Measurements from ENCODE around the gene TMEM132D. TPM values are rescaled to one million over a fixed set of nuclear protein-coding genes. Genes with fewer than 3 reads are reported as not detected.

TMEM132D gene
- total RNA-seq, 1 experiment from 2014 or later, result not detected

DNA sequence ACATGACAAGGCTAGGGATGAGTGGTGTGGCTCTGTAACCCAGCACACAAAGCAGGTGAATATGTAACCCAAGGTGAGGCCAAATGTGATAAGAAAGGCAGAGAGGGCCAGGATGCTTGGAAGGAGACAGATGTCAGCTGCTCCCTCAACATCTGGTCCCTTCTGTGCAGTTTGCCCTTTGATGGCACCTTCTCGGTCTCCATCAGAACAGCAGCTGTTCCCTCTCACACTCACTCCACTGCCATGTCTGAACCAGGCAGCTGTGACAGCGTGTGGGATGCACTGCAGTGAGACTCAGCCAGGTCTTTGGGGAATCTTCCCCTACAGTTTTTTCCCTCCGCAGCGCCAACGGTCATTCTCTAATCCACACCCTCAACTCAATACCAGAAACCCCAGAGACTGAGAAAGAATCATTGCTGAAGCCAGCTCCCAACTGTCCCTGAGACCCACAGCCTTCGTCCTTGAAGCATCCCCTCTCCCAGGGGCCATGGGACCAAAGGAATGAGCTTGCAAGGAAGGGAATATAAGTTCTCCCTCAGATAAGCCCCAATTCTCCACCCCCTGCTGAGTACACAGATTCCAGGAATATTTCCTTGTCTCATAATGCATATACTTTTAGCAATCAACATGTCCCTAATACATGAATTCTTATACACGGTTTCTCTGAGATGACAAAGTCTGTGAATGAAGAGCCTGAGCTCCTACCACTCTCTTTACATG lies 820.5 kb downstream of the TMEM132D start:
- no peaks in the 10 kb centered on the region for H3K79me2 ChIP-seq (ENCODE audit: low read length)
- H3K4me2 ChIP-seq (ENCODE audit: low read depth, low read length, poor library complexity, severe bottlenecking), result no peak overlapping the region
- H3K4me3 ChIP-seq (ENCODE audit: low read length), result no peak overlapping the region
- H4K20me1 ChIP-seq (ENCODE audit: insufficient read depth, low read depth, low read length), result no peaks in the 10 kb centered on the region
- no peaks in the 10 kb centered on the region for H3K9me2 ChIP-seq (replicated peaks; ENCODE audit: insufficient read depth, low read length)
- H3K27me3 ChIP-seq (ENCODE audit: low read length), result no peaks in the 10 kb centered on the region
- no peaks in the 10 kb centered on the region for H3K9me3 ChIP-seq (ENCODE audit: low read length)
- H3K4me1 ChIP-seq (ENCODE audit: low read length), result no peaks in the 10 kb centered on the region
- H2AFZ ChIP-seq (ENCODE audit: low read length), result no peak overlapping the region
- no peaks in the 10 kb centered on the region for H3K36me3 ChIP-seq (ENCODE audit: insufficient read depth, low read length)
- no peak for DNase-seq
- H3K9ac ChIP-seq (ENCODE audit: low read length), result no peak overlapping the region
- no peak overlapping the region for H3K27ac ChIP-seq (ENCODE audit: low read length)

DNA sequence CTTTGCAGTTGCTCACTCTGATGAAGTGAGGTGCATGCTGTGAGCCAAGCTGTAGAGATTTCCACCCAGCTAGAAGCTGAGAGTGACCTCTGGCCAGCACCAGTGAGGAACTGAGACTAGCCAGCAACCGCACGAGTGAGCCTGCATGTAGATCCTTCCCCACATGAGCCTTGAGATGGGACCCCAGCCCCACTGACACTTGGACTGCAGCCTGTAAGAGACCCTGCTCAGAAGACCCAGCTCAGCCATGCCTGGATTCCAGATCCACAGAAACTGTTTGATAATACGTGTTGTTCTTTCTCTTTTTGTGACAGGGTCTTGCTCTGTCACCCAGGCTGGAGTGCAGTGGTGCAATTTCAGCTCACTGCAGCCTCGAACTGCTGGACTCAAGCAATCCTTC lies 821.4 kb downstream of the TMEM132D start:
- no peak overlapping the region for H3K9ac ChIP-seq (ENCODE audit: low read length)
- H2AFZ ChIP-seq (ENCODE audit: low read length), result no peak overlapping the region
- H3K27ac ChIP-seq (ENCODE audit: low read length), result no peak overlapping the region
- H3K9me2 ChIP-seq (replicated peaks; ENCODE audit: insufficient read depth, low read length), result no peaks in the 10 kb centered on the region
- H3K9me3 ChIP-seq (ENCODE audit: low read length), result no peaks in the 10 kb centered on the region
- no peaks in the 10 kb centered on the region for H3K36me3 ChIP-seq (ENCODE audit: insufficient read depth, low read length)
- no peak overlapping the region for H3K4me2 ChIP-seq (ENCODE audit: low read depth, low read length, poor library complexity, severe bottlenecking)
- no peaks in the 10 kb centered on the region for H3K4me1 ChIP-seq (ENCODE audit: low read length)
- H4K20me1 ChIP-seq (ENCODE audit: insufficient read depth, low read depth, low read length), result no peaks in the 10 kb centered on the region
- H3K4me3 ChIP-seq (ENCODE audit: low read length), result no peak overlapping the region
- no peaks in the 10 kb centered on the region for H3K27me3 ChIP-seq (ENCODE audit: low read length)
- DNase-seq, result no peak
- no peaks in the 10 kb centered on the region for H3K79me2 ChIP-seq (ENCODE audit: low read length)

DNA sequence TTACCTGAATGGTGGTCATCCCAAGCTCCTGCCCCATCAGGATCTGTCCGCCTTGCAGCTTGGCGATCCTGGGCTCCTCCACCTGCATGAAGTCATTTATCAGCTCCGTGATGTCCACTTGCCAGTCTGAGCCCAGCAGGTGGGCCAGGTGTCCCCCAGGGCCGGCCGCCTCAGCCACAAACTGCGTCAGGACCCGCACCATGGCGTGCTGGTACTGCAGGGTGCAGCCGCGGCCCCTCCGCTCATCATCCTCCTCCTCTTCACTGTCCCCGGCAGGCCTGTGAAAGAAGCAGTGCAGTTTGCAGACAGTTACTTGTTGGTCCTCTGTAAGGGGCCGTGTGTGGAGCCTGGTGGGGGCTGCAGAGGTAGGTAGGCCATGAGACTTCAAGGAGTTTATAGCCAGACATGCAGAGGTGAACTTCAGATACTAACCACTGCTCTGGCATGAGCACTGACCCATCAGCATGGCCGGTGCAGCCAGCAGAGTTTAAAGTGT lies 822.0 kb downstream of the TMEM132D start:
- Histone ChIP-seq H3K9ac (ENCODE audit: low read length) (no peak overlapping the region), H3K4me3 (ENCODE audit: low read length) (no peak overlapping the region), H4K20me1 (ENCODE audit: insufficient read depth, low read depth, low read length) (no peaks in the 10 kb centered on the region), H3K36me3 (ENCODE audit: insufficient read depth, low read length) (no peaks in the 10 kb centered on the region), H2AFZ (ENCODE audit: low read length) (no peak overlapping the region), H3K9me2 (replicated peaks; ENCODE audit: insufficient read depth, low read length) (no peaks in the 10 kb centered on the region), H3K4me1 (ENCODE audit: low read length) (no peaks in the 10 kb centered on the region), H3K9me3 (ENCODE audit: low read length) (no peaks in the 10 kb centered on the region), H3K79me2 (ENCODE audit: low read length) (no peaks in the 10 kb centered on the region), H3K27me3 (ENCODE audit: low read length) (no peaks in the 10 kb centered on the region), H3K4me2 (ENCODE audit: low read depth, low read length, poor library complexity, severe bottlenecking) (no peak overlapping the region), H3K27ac (ENCODE audit: low read length) (no peak overlapping the region)
- no peak for DNase-seq

DNA sequence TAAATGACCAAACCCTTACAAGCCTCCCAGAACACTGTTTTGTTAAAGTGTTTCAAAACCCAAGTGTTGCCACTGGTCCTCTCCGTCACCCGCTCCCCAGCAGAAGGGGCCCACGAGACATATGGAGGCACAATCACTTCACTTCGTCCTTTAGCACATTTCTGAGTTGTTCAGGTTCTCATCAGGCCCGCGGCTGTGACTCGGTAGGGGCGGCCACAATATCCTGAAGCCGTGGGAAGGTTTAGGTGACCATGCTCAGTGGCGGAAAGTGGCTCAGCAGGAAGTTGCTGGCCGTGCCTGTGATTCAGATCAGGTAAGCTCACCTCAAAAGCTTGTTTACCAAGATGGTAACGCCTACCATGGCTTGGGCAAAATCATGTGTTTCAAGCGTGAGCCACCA lies 823.0 kb downstream of the TMEM132D start:
- H3K9ac ChIP-seq (ENCODE audit: low read length), result no peak overlapping the region
- no peak overlapping the region for H3K27ac ChIP-seq (ENCODE audit: low read length)

DNA sequence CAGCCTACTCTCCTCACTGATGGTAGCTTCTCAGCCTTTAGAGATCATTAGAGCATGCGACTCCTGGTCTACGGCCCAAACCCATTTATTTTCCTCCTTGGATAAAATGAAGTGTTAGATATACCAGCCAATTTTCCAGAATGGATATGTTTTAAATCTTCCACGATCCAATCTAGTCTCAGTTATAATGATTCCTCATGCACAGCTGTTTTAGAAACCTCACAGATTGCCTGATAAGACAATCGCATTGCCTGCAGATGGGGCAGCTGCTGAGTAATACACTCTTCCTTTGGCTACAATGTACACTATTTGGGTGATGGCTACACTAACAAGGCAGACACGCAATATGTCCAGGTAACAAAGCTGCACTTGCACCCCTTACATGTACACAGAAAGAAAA lies 823.4 kb downstream of the TMEM132D start:
- Histone ChIP-seq H2AFZ (ENCODE audit: low read length) (no peak overlapping the region), H3K9ac (ENCODE audit: low read length) (no peak overlapping the region), H3K4me2 (ENCODE audit: low read depth, low read length, poor library complexity, severe bottlenecking) (no peak overlapping the region), H3K27ac (ENCODE audit: low read length) (no peak overlapping the region), H3K4me3 (ENCODE audit: low read length) (no peak overlapping the region), H4K20me1 (ENCODE audit: insufficient read depth, low read depth, low read length) (no peaks in the 10 kb centered on the region), H3K27me3 (ENCODE audit: low read length) (no peaks in the 10 kb centered on the region), H3K9me2 (replicated peaks; ENCODE audit: insufficient read depth, low read length) (no peaks in the 10 kb centered on the region), H3K9me3 (ENCODE audit: low read length) (no peaks in the 10 kb centered on the region), H3K4me1 (ENCODE audit: low read length) (no peaks in the 10 kb centered on the region), H3K36me3 (ENCODE audit: insufficient read depth, low read length) (no peaks in the 10 kb centered on the region), H3K79me2 (ENCODE audit: low read length) (no peaks in the 10 kb centered on the region)
- no peak for DNase-seq

More for the DNA sequence above, 823.0 kb downstream of the TMEM132D start:
- no peak for DNase-seq
- Histone ChIP-seq H4K20me1 (ENCODE audit: insufficient read depth, low read depth, low read length) (no peaks in the 10 kb centered on the region), H3K36me3 (ENCODE audit: insufficient read depth, low read length) (no peaks in the 10 kb centered on the region), H3K9me3 (ENCODE audit: low read length) (no peaks in the 10 kb centered on the region), H3K27me3 (ENCODE audit: low read length) (no peaks in the 10 kb centered on the region), H2AFZ (ENCODE audit: low read length) (no peak overlapping the region), H3K9me2 (replicated peaks; ENCODE audit: insufficient read depth, low read length) (no peaks in the 10 kb centered on the region), H3K4me2 (ENCODE audit: low read depth, low read length, poor library complexity, severe bottlenecking) (no peak overlapping the region), H3K79me2 (ENCODE audit: low read length) (no peaks in the 10 kb centered on the region), H3K4me1 (ENCODE audit: low read length) (no peaks in the 10 kb centered on the region), H3K4me3 (ENCODE audit: low read length) (no peak overlapping the region)

- Histone ChIP-seq H3K9me2 (replicated peaks; ENCODE audit: insufficient read depth, low read length) (no peaks in the 10 kb centered on the region), H3K27ac (ENCODE audit: low read length) (no peak overlapping the region), H2AFZ (ENCODE audit: low read length) (no peak overlapping the region), H3K9ac (ENCODE audit: low read length) (no peak overlapping the region), H3K9me3 (ENCODE audit: low read length) (no peaks in the 10 kb centered on the region), H3K36me3 (ENCODE audit: insufficient read depth, low read length) (no peaks in the 10 kb centered on the region), H3K27me3 (ENCODE audit: low read length) (no peaks in the 10 kb centered on the region), H3K4me1 (ENCODE audit: low read length) (no peaks in the 10 kb centered on the region), H3K4me3 (ENCODE audit: low read length) (no peak overlapping the region), H3K79me2 (ENCODE audit: low read length) (no peaks in the 10 kb centered on the region), H3K4me2 (ENCODE audit: low read depth, low read length, poor library complexity, severe bottlenecking) (no peak overlapping the region), H4K20me1 (ENCODE audit: insufficient read depth, low read depth, low read length) (no peaks in the 10 kb centered on the region)
- DNase-seq, result no peak
Observed at GRCh38 chr12:129079719-129080118, 824.1 kb downstream of the TMEM132D start.

DNA sequence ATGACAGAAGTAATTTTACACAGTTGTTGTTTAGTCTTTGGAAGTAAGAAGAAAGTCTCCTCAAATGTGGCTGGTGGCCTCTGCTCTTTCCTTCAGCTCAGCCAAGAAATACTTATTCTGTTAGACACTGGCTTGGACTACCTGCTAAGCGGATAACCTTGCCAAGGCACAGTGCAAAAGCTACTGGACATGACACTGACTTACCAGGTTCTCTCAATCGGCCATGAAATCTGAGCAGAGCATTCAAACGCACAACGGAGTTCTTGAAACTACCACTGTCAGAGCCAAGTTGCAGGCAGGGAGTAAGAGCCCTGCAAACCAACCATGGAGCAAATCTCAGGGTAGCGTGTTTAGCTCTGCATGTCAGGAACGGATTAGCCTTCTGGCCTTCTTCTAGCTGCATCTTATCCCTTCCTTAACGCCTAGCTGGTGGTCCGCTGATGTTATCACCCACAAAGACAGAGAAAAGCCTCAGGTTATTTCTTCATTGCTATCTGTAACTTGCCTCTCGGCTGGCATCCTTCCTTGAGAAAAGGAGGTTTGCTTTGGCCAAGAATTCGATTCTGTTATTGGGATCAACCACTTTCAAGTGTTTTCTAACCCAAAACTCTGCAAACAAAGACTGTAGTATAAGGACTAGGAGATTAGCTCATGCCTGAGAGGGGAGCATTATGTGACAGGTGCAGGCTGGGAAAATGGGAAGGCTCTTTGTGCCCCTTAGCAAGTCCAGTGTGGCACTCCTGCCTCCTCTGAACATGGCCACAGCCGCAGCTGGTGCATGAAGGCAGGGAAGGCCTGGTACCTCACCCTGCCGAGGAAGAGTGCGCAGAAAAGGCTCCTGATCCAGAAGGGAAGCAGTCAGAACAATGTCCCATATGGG lies 827.1 kb downstream of the TMEM132D start:
- Histone ChIP-seq H3K4me1 (ENCODE audit: low read length) (no peaks in the 10 kb centered on the region), H3K4me3 (ENCODE audit: low read length) (no peak overlapping the region), H3K27me3 (ENCODE audit: low read length) (no peaks in the 10 kb centered on the region), H3K9me2 (replicated peaks; ENCODE audit: insufficient read depth, low read length) (no peaks in the 10 kb centered on the region), H3K79me2 (ENCODE audit: low read length) (no peaks in the 10 kb centered on the region), H3K9me3 (ENCODE audit: low read length) (no peaks in the 10 kb centered on the region), H3K4me2 (ENCODE audit: low read depth, low read length, poor library complexity, severe bottlenecking) (no peak overlapping the region), H3K27ac (ENCODE audit: low read length) (no peak overlapping the region), H4K20me1 (ENCODE audit: insufficient read depth, low read depth, low read length) (no peaks in the 10 kb centered on the region), H3K36me3 (ENCODE audit: insufficient read depth, low read length) (no peaks in the 10 kb centered on the region), H2AFZ (ENCODE audit: low read length) (no peak overlapping the region), H3K9ac (ENCODE audit: low read length) (no peak overlapping the region)
- no peak for DNase-seq

DNA sequence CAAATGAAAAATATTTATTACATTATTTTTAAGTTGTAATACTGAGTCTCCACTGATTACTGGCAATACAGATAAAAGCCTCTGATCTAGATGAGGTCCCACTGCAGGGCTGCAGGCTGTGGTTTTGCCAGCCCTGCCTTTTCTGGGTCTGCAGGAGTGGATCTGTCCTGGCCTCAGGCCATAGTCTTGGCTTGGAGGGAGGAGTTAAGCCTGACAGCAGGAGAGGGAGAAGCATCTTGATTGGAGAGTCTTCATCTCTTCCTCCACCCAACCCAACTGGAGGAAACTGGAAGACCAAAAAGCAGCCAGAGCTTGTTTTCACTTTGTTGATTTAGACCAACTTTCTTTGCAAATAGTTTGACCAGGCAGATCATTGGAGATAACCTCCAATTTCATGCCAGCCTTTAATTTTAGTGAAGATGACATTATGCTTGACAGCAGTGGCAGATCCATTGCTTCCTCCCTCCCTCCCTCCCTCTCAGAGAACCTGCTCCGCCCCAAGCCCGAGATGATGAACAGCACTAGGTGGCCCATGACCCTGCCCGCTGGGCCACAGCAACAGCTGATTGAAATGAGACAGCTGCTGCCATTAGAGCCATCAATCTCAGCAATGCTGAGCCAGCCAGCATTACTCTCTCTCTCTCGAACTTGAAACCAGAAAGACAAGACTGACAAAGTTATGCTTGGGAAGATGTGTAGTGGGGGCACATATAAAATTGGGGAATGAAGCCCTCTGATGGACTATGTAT lies 828.2 kb downstream of the TMEM132D start:
- H3K4me3 ChIP-seq (ENCODE audit: low read length), result no peak overlapping the region
- no peak overlapping the region for H3K4me2 ChIP-seq (ENCODE audit: low read depth, low read length, poor library complexity, severe bottlenecking)
- no peaks in the 10 kb centered on the region for H3K9me3 ChIP-seq (ENCODE audit: low read length)
- DNase-seq, result no peak
- no peak overlapping the region for H3K27ac ChIP-seq (ENCODE audit: low read length)
- no peaks in the 10 kb centered on the region for H4K20me1 ChIP-seq (ENCODE audit: insufficient read depth, low read depth, low read length)
- H3K79me2 ChIP-seq (ENCODE audit: low read length), result no peaks in the 10 kb centered on the region
- H3K27me3 ChIP-seq (ENCODE audit: low read length), result no peaks in the 10 kb centered on the region
- H2AFZ ChIP-seq (ENCODE audit: low read length), result no peak overlapping the region
- no peaks in the 10 kb centered on the region for H3K9me2 ChIP-seq (replicated peaks; ENCODE audit: insufficient read depth, low read length)
- no peak overlapping the region for H3K9ac ChIP-seq (ENCODE audit: low read length)
- no peaks in the 10 kb centered on the region for H3K36me3 ChIP-seq (ENCODE audit: insufficient read depth, low read length)
- H3K4me1 ChIP-seq (ENCODE audit: low read length), result no peaks in the 10 kb centered on the region

Data from Karpas-422 (cell line).